Prostate gland (tissue), 2 donors: ENCODE measurements around the gene BANP. TPM values are rescaled to one million over a fixed set of nuclear protein-coding genes. Genes with fewer than 3 reads are reported as not detected.
"Not testable (repeated sequence)": the region's sequence is repeated elsewhere in the genome, so short reads cannot be mapped to it uniquely, and the experiment has no call there.

ENCODE experiments used
- DNase-seq: peaks from one replicate; pipeline ENCODE4 v3.0.0-alpha.2; 2019; ENCODE audit warnings: low spot score
- H3K27ac ChIP-seq, 2 donors: fragments of 200-600 bp; sonication (generic); 2 replicates each; pipeline ENCODE4 v1.5.1; 2017 to 2019
- H3K27me3 ChIP-seq: fragments of 200-600 bp; sonication (generic); replicated peaks from 2 replicates; pipeline ENCODE4 v1.5.1; 2019; ENCODE audit not compliant: insufficient read depth
- H3K36me3 ChIP-seq, 2 donors: fragments of 200-600 bp; sonication (generic); 1 replicate in 1 of 2; 2 replicates in 1 of 2; pipeline versions ENCODE4 v1.5.1 to v1.8.1; 2017 to 2019
- H3K4me1 ChIP-seq: fragments of 200-600 bp; sonication (generic); replicated peaks from 2 replicates; pipeline ENCODE4 v1.5.1; 2019
- H3K4me3 ChIP-seq, 2 donors: fragments of 200-600 bp; sonication (generic); 2 replicates each; pipeline ENCODE4 v1.5.1; 2017 to 2019
- H3K9me3 ChIP-seq: fragments of 200-600 bp; sonication (generic); 2 replicates; pipeline ENCODE4 v1.5.1; 2017
- POLR2A ChIP-seq: fragments of 450-650 bp; IDR thresholded peaks from one replicate; pipeline ENCODE4 v1.6.1; 2016; ENCODE audit warnings: antibody characterized with exemption, mild to moderate bottlenecking
- POLR2AphosphoS5 ChIP-seq: sonication (generic); formaldehyde crosslinking; IDR thresholded peaks from one replicate; pipeline ENCODE4 v1.6.1; 2017; ENCODE audit warnings: antibody characterized with exemption
- WGBS: methylation state at CpG from one replicate; pipeline ENCODE4 v1.1.5; 2018; 5-methylcytosine and 5-hydroxymethylcytosine counted together
- intact Hi-C: fragments of 100-400 bp; cut with DNase I; formaldehyde crosslinking; loops from one replicate; pipeline ENCODE4 v1.14.2; 2022
- total RNA-seq, 2 donors: library from RNA; depleted of rRNA; stranded (reverse); fragments of >200 nt; gene quantifications; one replicate each; pipeline ENCODE4 v1.1.0, GENCODE V29; 2016
- TF ChIP-seq, protein P1 (sequence below), 4 experiments: fragments of 200-600 bp in 2 of 4; fragments of 450-650 bp in 2 of 4; sonication (generic) in 2 of 4; IDR thresholded peaks; 1 replicate in 3 of 4; 2 replicates in 1 of 4; pipeline ENCODE4 v1.5.1; 2016 to 2019; ENCODE audit warnings: antibody characterized with exemption in 4 of 4, mild to moderate bottlenecking in 2 of 4, moderate library complexity in 2 of 4

The BANP gene
- total RNA-seq, 2 donors from 2014 or later: 32.2 to 47.3 TPM

DNA sequence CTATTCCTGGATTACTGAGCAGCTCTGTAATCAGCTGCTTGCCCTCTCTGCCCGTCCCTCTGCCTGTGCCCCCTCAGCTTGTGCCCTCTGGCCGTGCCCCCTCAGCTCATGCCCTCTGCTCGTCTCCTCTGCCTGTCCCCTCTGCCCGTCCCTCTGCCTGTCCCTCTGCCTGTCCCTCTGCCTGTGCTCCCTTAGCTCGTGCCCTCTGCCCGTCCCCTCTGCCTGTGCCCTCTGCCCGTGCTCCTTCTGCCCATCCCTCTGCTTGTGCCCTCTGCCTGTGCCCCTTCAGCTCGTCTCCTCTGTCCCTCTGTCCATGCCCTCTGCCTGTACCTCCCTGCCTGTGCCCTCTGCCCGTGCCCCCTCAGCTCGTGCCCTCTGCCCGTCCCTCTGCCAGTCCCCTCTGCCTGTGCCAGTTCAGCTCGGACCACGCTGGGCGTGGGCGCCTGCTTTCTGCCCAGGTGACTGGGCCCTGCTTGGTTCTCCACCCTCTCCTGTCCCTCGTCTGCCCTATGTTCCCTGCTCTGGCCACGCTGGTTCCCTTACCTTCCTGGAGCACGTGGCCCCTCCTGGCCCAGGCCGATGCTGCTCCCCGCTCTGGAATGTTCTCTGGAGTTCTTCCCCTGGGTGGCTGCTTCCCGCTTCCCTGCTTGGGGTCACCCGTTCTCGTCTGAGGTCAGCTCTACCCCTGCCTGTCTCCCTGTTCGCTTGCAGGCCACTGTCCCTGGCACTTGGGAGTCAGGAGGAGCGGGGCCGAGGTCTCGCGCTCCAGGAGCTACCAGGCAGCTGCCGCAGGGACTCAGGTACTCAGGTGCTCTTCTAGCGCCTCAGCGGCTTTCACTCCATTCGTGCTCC lies 63.9 kb downstream of the BANP start:
- no peaks in the 10 kb centered on the region for H3K4me1 ChIP-seq
- H3K27me3 ChIP-seq: no peaks in the 10 kb centered on the region
- no peaks in the 10 kb centered on the region for H3K36me3 ChIP-seq
- H3K27ac ChIP-seq: no peak overlapping the region
- 87% methylated on average over 25 of the region's 32 CpGs for WGBS
- DNase-seq: no peak
- TF ChIP-seq, protein P1, sequence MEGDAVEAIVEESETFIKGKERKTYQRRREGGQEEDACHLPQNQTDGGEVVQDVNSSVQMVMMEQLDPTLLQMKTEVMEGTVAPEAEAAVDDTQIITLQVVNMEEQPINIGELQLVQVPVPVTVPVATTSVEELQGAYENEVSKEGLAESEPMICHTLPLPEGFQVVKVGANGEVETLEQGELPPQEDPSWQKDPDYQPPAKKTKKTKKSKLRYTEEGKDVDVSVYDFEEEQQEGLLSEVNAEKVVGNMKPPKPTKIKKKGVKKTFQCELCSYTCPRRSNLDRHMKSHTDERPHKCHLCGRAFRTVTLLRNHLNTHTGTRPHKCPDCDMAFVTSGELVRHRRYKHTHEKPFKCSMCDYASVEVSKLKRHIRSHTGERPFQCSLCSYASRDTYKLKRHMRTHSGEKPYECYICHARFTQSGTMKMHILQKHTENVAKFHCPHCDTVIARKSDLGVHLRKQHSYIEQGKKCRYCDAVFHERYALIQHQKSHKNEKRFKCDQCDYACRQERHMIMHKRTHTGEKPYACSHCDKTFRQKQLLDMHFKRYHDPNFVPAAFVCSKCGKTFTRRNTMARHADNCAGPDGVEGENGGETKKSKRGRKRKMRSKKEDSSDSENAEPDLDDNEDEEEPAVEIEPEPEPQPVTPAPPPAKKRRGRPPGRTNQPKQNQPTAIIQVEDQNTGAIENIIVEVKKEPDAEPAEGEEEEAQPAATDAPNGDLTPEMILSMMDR (IDR thresholded peaks at IDR 0.05): no peak
- TF ChIP-seq POLR2A (no peak), POLR2AphosphoS5 (no peak)
- H3K4me3 ChIP-seq: no peak overlapping the region
- no peaks in the 10 kb centered on the region for H3K9me3 ChIP-seq
- intact Hi-C loops: no loop called here

DNA sequence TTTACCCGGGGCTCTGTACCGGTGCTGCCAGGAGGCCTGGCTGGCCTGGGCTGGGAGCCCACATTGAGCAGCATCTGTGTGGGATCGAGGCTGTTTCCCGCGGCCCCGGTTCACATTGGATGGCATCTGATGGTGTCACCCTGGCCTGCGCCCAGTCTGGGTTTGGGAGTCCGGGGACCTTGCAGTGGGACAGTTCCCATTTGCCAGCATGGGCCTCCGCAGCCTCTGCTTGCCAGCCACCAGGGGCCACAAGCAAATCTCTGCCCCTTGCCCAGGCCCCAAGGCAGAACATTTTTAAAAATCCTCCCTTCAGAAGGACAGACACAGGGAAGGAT lies 64.5 kb downstream of the BANP start:
- TF ChIP-seq, protein P1 (IDR thresholded peaks at IDR 0.05): no peak
- TF ChIP-seq POLR2A (no peak), POLR2AphosphoS5 (no peak)
- DNase-seq: no peak
- Histone ChIP-seq H3K9me3 (no peaks in the 10 kb centered on the region), H3K27me3 (no peaks in the 10 kb centered on the region), H3K27ac (no peak overlapping the region), H3K36me3 (no peaks in the 10 kb centered on the region), H3K4me1 (no peaks in the 10 kb centered on the region), H3K4me3 (no peak overlapping the region)
- intact Hi-C loops: no loop called here
- WGBS: 100% methylated on average over 8 of the region's 9 CpGs

DNA sequence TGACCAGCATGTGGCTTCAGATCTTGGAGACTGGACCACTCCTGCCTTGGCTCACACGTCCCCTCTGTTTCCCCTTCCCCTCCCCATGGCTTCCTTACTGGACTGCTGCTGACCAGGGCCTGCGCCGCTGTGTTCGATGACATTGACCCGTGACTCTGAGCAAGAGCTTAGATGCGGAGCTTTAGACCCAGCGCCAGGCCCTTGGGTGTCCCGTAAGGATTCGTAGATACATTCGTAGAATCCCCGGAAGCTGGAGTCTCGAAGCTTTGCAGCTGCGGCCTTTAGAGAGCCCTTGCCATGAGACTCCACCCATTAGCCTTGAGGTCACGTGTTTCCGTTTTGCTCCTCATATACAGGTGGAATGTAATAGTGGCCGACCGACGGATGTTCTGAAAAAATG lies 65.2 kb downstream of the BANP start:
- H3K27ac ChIP-seq, DNase-seq, H3K4me3 ChIP-seq, H3K9me3 ChIP-seq, H3K27me3 ChIP-seq, H3K36me3 ChIP-seq, intact Hi-C loops, H3K4me1 ChIP-seq: not testable (repeated sequence)
- WGBS: 92% methylated on average over 18 of the region's 18 CpGs

DNA sequence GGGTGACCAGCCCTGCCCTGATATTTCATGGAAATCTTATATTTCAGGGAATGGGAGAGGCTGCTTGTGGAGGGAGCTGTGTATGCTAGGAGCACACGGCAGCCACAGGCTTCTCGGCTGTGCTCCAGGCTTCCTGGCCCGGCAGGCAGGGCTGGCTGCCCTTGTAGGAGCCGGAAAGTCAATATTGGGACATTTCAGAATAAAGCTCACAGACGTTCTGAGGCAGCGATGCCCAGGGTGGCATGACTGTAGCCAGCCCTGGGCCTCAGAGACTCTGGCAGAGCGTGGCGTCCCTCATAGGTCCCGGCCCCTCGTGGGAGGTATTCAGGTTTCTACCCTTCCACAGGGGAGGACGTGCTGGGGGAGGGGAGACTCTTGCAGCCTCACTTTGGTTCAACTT lies 65.7 kb downstream of the BANP start:
- H3K36me3 ChIP-seq: no peaks in the 10 kb centered on the region
- H3K4me1 ChIP-seq: no peaks in the 10 kb centered on the region
- no peak overlapping the region for H3K4me3 ChIP-seq
- H3K9me3 ChIP-seq: no peaks in the 10 kb centered on the region
- intact Hi-C loops: no loop called here
- no peaks in the 10 kb centered on the region for H3K27me3 ChIP-seq
- H3K27ac ChIP-seq: no peak overlapping the region
- WGBS: 70% methylated on average over 11 of the region's 11 CpGs
- TF ChIP-seq POLR2AphosphoS5: no peak
- TF ChIP-seq, protein P1 (IDR thresholded peaks at IDR 0.05): no peak
- TF ChIP-seq POLR2A: no peak
- DNase-seq: peak; percentile 23

DNA sequence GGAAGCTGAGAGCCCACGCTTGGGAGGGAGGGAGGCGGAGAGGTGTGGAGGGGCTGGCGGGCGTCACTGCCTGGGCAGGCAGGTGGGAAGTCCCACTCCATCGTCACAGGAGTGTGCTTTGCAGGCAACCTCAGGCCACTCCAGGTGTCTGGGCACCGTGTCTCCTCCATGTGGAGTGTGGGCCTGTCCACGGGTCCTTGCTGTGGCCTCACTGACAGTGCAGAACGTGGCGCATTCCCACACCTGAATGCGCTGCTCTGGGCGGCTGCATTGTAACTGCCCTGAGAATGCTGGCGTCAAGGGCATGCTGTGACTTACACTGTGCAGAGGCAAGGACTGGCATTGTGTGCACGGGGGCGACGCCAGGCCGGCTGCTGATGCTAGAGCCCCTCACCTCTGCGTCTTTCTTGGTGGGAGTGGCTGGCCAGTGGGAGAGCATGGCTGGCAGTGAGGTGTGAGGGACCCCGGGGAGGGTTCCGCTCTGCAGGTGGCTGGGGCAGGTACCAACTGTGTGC lies 66.4 kb downstream of the BANP start:
- TF ChIP-seq, protein P1 (IDR thresholded peaks at IDR 0.05): no peak
- TF ChIP-seq POLR2A (no peak), POLR2AphosphoS5 (no peak)
- intact Hi-C loops: no loop called here
- Histone ChIP-seq H3K27ac (no peak overlapping the region), H3K36me3 (no peaks in the 10 kb centered on the region), H3K4me1 (no peaks in the 10 kb centered on the region), H3K9me3 (no peaks in the 10 kb centered on the region), H3K4me3 (no peak overlapping the region), H3K27me3 (no peaks in the 10 kb centered on the region)
- WGBS: 86% methylated on average over 13 of the region's 19 CpGs
- no peak for DNase-seq

DNA sequence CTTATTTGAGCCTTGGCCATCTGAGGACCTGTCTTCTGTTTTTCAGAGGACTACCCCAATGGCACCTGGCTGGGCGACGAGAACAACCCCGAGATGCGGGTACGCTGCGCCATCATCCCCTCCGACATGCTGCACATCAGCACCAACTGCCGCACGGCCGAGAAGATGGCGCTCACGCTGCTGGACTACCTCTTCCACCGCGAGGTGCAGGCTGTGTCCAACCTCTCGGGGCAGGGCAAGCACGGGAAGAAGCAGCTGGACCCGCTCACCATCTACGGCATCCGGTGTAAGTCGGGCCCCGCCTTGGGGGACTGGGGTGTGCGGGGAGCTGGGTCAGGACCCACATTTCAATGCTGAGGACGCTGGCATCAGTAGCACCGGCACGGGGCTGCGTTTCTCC lies 67.1 kb downstream of the BANP start:
- intact Hi-C loops, H3K4me1 ChIP-seq, H3K9me3 ChIP-seq, H3K4me3 ChIP-seq, H3K27ac ChIP-seq, H3K36me3 ChIP-seq, DNase-seq, H3K27me3 ChIP-seq: not testable (repeated sequence)
- WGBS: 97% methylated on average over 26 of the region's 26 CpGs

DNA sequence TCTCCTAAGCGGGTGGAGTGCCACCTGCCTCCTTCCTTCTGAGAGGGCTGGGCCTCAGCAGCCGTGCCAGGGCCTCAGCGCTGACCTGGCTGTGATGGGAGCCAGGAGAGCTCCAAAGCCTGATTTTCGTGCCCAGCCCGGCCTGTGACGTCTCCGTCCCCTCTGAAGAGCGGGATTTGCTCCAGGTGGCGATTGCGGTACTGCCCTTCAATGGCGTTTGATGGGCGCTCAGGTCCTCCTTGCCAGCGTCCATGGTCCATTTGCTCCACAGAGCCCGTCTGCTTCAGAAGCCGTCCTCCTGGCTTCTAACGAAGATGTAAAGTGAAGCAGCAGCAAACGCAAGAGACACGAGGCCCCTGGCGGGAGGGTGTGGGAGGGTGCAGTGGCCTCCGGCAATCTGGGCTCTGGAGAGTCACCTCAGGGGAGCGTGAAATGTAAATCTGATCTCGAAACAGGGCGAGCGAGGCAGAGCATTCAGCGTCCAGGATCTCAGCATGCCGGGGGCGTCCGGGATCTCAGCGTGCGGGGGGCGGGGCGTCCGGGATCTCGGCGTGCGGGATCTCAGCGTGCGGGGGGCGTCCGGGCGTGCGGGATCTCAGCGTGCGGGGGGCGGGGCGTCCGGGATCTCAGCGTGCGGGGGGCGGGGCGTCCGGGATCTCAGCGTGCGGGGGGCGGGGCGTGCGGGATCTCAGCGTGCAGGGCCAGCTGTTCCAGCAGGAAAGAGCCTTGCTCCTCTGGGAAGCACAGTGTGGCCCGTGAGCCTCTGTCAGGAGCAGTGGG lies 68.0 kb downstream of the BANP start:
- H3K36me3 ChIP-seq, H3K9me3 ChIP-seq, H3K27ac ChIP-seq, H3K4me1 ChIP-seq, H3K27me3 ChIP-seq, intact Hi-C loops, H3K4me3 ChIP-seq, DNase-seq: not testable (repeated sequence)
- 71% methylated on average over 26 of the region's 59 CpGs for WGBS
